T-helper 9 cell (primary cell): ENCODE data around the gene LENG9.
A peak's percentile ranks its signal among the peaks of the same experiment; 100 is the strongest.
"Not testable (repeated sequence)": the region's sequence is repeated elsewhere in the genome, so short reads cannot be mapped to it uniquely, and the experiment has no call there.

Experiments
- DNase-seq: peaks from one replicate; pipeline ENCODE4 v3.0.0-alpha.2; 2020
- total RNA-seq, 2 donors: gene quantifications; one replicate each; lab custom pipeline; 2026; lab: John Stamatoyannopoulos, UW

The LENG9 gene
- total RNA-seq: 4.5 to 5.8 reads per million in 2 donors

DNA sequence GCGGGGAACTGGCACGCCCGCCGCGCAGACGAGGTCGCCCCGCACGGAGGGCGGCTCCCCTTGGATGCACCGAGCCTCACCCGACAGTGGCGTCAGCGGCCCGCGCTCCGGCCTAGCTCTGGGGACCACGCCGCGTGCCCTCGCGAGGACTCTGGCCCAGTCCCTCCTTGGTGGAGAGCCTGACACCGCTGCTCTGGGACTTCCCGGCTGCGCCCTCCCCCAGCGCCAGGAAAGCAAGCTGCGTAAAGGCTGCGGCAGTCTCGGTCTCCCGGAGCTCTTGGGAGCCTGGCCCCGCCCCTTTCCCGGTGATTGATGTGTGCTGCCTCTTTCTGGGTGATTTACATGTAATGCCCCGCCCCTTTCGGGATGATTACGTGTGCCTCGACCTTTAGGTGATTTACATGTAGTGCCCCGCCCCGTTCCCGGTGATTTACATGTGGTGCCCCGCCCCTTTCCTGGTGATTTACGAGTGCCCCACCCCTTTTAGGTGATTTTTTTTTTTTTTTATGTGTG is at the start of gene LENG9:
Gene LENG9 (minus strand): TSS at position 248 of the 513 bp plus-strand sequence. CDS start 252 bp downstream, outside the sequence.
- DNase-seq: peak; percentile 90

DNA sequence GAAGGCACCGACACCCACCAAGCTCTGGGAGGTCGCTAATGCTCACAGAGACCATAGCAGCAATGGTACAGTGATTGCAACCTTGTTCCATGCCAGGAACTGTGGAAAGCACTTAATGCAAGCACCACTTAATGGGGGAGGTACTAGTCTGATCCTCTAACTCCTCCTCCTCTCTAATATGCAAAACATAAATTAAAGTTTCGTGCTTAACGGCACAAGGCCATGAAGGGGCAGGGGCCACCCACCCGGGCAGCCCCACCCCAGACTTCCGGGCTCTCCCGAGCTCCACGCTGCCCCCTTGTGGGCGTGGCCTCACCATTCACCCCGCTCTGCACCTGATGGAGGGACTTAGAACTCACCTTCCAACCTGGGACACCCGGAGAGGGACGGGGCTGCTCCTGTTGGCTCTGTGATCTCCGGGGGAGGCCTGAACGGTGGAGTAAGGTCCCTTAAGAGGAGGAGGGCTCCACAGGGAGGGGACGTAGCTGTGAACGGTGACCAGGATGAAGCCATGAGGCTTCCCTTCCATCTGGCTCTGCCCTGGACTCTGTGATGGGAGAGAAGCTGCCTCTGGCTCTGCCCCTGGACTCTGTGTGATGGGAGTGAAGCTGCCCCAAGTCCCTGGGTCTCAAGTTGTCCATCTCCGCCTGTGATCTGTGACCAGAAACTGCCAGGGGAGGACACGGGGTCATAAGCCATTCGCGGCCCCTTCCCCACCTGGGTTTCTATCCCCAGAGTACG is 45.8 kb upstream of the LENG9 start:
- DNase-seq: not testable (repeated sequence)

DNA sequence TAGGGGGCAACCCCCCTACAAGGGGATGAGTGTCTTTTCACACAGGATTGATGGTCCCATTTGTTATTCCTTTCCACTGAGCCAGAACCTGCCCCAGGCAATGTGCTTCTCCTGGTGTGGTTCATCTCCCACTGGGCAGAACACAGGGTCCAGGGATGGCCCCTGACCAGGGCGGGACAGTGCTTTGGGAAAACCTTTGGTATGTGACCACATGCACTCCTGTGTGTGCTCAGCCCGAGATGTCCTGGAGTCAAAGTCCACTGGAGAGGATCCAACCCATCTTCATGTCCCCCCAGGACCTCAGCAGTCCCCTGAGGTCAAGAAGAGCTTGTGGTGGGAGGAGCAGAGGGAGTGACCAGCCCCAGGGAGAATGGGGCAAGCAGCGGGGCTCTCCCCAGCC is 44.9 kb upstream of the LENG9 start:
- DNase-seq: not testable (repeated sequence)

DNA sequence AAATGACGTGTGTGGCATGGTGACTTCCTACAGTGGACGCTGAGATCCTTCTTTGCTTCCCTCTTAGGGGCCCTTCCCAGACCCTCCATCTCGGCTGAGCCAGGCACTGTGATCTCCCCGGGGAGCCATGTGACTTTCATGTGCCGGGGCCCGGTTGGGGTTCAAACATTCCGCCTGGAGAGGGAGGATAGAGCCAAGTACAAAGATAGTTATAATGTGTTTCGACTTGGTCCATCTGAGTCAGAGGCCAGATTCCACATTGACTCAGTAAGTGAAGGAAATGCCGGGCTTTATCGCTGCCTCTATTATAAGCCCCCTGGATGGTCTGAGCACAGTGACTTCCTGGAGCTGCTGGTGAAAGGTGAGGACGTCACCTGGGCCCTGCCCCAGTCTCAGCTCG is 44.2 kb upstream of the LENG9 start:
- no peak for DNase-seq

DNA sequence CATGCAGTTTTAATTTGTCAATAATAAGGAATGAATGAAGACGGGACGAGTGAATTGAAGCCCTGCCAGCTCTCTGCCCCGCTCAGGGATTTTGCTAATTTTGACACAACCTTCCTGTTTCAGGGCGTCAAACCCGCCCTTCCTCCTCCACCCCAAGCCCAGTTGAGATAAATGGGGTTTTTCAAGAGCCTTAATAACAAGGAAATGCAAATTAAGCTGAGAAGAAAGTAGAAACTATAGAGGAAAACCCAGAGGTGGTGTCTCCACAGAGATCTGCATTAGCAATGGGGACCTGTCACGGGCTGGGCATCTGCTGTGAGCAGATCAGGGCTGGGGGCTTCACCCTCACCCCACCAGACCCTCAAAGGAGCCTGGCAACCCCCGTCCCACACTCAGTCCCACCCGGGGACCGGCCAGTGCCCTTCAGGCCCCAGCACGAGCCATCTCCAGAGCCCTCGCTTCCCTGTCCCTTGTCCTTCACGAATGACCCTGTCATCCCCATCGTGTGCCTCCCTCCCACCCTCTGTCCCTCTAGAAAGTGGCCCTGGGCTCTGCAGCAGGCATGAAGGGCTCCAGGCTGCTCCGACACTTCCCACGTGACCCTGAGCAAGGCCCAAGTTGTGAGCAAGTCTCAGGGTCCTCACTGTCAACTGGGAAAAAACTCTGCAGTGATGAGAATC is 43.6 kb upstream of the LENG9 start:
- not testable (repeated sequence) for DNase-seq

DNA sequence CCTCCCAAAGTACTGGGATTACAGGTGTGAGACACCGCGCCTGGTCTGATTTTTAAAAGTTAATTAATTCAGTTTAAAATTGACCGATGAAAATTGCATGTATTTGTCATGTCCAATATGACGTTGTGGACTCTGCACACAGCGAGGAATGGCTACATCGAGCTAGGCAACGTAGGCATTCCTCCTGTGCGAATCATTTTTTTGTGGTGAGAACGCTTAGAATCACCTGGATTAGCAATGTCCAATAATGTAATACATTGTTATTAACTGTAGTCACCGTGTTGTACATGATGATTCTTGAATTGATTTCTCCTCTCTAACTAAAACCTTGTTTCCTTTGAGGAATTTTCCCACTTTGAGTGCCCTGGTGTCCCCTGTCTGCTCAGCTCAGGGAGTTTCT is 42.5 kb upstream of the LENG9 start:
- no peak for DNase-seq

DNA sequence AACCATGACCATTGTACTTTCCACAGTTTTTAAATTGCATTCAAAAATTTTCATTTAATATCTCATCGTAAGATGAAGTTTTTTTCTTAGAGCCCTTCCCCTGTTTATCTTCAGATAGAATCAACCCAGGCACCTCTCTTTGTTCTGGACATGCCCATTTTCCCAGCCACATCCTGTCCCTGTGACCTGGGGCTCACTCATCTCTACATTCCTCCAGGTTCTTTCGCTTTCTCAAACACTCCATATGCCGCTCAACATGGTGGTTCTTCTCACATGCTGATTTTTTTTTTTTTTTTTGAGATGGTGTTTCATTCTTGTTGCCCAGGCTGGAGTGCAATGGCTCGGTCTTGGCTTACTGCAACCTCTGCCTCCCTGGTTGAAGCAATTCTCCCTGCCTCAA is 42.0 kb upstream of the LENG9 start:
- DNase-seq: not testable (repeated sequence)

DNA sequence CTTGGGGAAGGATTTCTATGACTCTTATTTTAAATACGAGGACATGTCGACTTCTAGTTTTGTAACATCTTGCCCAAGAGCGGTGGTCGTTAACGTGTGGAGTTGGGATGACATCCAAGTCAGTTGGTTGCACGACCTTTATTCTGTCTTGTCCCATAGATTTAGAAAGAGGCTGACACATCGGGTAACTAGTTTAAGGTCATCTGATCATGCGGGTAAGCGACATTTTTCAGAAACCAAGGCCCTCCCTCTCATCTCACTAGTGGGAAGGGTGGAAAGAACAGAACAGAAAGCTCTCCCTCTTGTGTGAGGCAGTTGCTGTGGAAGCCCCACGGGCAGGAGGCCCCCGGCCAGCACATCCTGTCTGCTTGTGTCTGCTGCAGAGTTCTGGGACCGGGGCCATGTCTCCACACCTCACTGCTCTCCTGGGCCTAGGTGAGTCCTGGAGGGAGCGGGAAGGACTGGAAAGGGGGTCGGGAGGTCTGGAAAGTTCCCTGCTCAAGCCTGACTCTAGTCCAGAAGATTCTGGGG is 39.0 kb upstream of the LENG9 start, which contains the start of gene LAIR2:
Gene LAIR2 (plus strand): TSS at position 314 of the 531 bp plus-strand sequence. CDS start 88 bp downstream, at position 402.
- DNase-seq: no peak

DNA sequence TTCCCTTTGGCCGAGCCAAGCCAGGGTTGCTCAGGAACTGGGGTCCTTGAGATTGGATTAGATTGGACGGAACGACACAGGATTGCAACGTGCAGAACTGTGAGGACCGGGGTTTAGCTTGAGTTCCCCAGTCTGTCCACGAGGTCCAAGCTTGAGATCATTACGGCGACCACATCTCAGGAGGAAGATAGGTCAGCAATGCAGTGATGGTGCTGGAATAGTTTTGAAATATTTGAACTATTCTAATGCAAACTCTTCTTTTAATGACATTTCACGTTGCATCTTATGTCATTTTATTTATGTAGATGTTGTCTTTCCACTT is 34.8 kb upstream of the LENG9 start:
- not testable (repeated sequence) for DNase-seq

DNA sequence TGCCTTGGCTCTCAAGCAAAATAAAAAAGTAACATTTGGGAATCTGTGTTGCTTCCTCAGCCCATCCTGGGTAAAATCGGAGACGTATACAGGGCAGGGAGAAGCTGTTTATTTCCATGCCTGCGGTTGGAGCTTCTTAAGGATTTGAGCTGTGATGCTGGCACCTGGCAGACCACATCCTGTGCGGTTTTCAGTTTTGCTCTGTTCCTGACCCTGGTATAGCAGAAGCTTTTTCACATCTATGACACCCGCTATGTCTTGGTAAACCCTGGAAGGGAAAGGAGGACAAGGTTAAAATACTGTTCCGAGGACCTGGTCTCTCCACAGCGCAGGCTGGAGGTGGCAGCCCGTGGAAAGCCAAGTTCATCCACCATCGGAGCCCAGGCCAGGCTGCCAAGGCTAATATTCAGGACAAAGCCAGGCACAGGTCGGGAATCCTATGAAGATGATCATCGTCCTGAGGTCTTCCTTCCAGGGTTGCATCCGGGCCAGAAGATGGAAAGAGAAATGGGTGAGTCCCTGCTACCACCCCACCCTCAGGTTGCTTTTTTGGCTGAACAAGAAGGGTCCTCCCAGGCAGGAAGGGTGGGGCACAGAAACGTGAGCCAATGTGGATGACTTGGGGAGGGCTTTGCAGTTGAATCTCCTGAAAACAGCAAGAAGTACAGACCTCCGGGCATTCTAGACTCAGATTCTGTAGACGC is 34.3 kb upstream of the LENG9 start:
- not testable (repeated sequence) for DNase-seq

DNA sequence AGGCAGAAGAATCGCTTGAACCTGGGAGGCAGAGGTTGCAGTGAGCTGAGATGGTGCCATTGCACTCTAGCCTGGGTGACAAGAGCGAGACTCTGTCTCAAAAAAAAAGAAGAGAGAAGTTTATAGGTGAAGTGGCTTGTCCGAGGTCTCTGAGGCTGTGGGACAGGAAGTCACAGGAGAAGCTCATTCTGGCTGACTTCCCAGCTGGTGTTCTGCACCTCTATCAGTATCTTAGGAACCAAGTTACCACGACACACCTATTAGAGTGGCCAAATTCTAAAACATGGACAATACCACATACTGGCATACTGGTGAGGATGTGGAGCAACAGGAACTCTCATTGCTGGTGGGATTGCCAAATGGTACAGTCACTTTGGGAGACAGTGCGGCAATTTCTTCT is 31.7 kb upstream of the LENG9 start:
- DNase-seq: not testable (repeated sequence)

DNA sequence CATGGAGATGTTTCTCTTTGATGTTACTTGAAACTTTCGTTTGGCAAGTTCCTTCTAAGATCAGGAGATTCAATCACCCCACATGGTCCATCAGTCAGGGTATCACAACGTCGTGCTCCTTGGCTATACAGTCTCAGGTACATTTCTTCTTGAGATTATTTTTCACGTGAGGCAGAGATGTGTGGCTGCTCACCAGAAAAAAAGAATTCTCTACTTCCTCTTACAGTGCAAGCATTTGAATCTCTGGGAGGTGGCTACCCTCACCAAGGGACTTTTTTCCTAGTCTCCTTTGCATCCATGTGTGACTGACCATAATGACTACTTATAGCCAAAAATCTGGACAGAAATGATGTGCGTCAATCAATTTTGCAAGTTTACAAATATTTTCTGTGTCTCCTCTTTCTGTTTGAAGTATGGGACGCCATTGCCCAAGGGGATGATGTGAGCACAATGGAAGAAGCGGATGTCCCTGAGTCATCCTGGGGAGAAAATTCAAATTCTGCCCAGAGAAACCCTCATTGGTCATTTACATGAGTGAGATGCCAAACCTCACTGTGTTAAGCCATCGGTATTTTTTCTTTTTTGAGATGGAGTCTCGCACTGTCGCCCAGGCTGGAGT is 30.5 kb upstream of the LENG9 start:
- DNase-seq: no peak

DNA sequence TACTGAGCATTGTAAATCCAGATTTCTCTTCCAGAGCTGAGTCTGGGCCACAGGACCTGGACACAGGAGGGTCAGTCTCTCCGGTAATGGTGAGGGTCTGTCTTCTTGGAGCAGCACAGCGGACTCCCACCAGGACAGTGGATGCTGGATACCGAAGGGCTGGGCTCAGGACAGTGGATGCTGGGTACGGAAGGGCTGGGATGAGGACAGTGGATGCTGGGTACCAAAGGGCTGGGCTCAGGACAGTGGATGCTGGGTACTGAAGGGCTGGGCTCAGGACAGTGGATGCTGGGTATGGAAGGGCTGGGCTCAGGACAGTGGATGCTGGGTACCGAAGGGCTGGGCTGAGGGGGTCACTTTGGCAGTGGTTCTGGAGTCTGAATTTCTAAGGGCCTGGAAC is 29.5 kb upstream of the LENG9 start:
- DNase-seq: not testable (repeated sequence)

DNA sequence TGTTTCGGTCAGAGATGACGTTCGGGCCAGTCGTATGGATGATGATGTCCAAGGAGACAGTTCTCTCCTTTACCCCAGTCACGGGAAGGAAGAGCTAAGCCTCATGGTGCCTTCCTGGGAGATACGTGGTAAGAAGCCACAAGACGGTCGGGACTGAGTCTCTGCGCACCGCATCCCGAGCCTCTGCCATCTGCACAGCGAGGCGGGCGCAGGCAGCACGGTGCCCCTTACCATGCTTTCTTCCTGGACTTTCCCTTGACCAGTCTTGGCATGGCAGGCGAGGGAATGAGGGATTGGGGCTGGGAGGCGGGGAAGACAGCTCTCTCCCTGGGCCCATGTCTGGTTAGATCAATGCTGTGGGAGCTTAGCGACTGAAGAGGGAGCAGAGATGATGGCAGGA is 29.0 kb upstream of the LENG9 start:
- no peak for DNase-seq

DNA sequence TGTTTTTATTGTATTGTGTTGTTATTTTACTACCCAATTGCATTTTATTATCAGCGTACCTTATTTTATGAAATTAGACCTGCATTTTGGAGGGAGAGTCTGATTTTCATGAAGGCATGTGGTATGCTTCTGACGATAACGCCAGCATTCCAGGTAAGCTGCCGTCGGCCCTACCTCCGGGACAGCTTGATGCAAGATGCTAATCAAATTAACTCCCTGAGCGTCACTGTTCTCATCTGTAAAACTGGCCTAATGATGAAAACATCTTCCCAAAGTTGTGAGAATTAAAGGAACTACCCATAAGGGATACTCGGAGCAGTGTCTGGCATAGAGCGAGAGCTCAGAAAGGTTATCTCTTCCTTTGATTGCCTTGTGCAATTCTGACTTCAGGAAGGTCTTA is 26.2 kb upstream of the LENG9 start:
- DNase-seq: no peak

DNA sequence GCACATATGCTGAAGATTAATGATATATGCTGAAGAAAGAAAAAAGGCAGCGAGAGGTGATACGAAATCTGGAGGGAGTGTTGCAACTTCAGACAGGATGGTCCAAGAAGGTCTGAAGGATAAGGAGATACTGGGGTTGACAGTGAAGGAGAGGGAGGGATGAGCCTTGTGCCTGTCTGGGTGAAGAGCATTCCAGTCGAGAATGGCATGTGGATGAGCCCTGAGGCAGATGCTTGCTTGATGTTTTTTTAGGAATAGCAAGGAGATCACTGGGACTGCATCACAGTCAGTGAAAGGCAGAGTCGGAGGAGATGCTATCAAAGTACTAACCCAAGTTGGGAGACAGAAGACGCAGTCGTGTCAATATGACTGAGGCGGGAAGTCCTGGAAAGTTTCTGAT is 25.8 kb upstream of the LENG9 start:
- no peak for DNase-seq

DNA sequence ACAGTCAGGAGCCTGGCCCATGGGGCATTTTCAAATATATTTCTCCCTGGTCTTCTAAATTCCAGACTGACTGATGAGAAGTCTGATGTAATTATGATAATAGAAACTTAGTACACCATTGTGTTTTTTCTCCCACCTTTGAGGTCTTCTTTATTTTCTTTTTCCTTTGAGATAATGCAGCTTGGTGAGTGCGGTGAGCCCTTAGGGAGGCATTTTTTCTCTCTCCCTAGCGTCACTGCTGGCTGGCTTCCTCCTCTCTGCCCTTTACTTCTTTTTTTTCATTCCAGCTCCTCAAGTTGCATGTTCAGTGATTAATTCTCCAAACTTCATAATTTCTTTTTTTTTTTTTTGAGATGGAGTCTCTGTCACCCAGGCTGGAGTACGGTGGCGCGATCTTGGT is 22.3 kb upstream of the LENG9 start:
- no peak for DNase-seq

DNA sequence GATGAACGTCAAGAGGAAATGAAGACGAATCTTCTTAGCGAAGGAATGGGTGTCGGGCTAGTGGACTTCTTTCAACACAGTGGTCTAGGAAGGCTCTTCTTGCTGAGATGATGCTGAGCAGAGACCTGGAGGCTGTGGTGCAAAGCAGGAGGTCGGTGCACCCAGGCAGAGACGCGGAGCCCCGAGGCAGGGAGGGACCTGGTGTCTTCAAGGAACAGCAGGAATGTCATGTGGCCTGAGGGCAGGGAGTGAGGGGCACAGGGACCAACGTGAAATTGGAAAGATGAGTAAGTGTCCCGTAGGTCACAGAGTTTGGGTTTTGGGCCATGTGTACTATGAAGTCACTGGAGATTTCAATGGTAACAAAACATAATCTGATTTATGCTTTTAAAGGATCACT is 20.9 kb upstream of the LENG9 start:
- no peak for DNase-seq

DNA sequence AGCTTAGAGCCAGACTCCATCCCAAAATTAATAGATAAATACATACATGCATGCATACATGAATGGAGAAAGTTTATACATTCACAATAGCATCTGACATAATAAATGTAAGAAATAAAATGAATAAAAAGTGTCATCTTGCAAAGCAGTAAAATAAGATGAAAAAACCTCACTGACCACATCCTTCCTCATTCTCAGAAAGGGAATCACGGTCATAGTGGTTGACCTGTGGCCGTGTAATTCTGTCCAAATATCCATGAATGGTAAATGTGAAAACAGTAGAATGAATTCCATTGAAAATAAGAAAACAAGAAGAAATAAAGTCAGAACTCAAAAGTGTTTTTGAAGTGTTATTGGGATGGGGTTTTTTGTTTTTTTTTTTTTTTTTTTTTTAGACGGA is 19.3 kb upstream of the LENG9 start:
- no peak for DNase-seq

DNA sequence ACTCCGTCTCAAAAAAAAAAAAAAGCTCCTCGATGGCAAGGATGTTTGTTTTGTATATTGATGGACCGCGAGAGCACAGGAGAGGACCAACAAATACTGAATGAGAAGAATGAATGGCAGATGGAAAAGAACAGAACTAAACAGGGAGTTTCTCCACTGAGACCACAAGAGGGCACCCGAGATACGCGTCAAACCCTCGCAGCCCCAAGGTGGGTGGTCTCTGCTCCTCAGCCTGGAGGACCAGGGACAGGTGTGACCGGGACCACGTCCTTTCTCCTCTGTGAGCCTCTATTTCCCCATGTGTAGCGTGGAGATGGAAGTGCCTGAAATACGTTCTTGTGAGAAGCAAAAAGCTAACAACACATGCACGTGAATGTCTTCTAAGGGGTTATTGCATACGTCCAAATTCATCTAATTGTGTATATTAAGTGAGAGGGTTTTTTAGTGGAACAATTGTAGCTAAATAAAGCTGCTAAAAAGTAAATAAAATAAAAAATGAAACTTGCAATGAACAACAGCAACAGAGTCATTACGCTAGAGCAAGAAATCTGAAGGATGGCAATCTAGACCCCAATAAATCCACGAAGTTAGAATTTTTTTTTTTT is 17.9 kb upstream of the LENG9 start:
- peak; percentile 32 for DNase-seq

DNA sequence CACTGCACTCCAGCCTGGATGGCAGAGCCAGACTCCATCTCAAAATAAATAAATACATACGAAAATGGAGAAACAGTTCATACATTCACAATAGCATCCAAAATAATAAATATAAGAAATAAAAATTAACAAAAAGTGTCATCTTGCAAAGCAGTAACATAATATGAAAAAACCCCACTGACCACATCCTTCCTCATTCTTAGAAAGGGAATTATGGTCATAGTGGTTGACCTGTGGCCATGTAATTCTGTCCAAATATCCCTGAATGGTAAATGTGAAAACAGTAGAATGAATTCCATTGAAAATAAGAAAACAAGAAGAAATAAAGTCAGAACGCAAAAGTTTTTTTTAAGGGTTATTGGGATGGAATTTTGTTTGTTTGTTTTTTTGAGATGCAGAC is 16.5 kb upstream of the LENG9 start:
- DNase-seq: no peak

DNA sequence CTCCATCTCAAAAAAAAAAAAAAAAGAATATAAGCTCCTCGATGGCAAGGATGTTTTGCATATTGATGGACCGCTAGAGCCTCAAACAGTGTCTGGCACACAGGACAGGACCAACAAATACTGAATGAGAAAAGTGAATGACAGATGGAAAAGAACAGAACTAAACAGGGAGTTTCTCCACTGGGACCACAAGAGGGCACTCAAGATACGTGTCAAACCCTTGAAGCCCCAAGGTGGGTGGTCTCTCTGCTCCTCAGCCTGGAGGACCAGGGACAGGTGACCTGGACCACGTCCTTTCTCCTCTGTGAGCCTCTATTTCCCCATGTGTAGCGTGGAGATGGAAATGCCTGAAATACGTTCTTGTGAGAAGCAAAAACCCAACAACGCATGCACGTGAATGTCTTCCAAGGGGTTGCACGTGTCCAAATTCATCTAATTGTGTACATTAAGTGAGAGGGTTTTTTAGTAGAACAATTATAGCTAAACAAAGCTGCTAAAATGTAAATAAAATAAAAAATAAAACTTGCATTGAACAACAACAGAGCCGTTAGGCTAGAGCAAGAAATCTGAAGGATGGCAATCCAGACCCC is 15.2 kb upstream of the LENG9 start:
- no peak for DNase-seq
